ENCODE results near the gene NSD2.
A peak's percentile ranks its signal among the peaks of the same experiment; 100 is the strongest.

NSD2 gene

DNA sequence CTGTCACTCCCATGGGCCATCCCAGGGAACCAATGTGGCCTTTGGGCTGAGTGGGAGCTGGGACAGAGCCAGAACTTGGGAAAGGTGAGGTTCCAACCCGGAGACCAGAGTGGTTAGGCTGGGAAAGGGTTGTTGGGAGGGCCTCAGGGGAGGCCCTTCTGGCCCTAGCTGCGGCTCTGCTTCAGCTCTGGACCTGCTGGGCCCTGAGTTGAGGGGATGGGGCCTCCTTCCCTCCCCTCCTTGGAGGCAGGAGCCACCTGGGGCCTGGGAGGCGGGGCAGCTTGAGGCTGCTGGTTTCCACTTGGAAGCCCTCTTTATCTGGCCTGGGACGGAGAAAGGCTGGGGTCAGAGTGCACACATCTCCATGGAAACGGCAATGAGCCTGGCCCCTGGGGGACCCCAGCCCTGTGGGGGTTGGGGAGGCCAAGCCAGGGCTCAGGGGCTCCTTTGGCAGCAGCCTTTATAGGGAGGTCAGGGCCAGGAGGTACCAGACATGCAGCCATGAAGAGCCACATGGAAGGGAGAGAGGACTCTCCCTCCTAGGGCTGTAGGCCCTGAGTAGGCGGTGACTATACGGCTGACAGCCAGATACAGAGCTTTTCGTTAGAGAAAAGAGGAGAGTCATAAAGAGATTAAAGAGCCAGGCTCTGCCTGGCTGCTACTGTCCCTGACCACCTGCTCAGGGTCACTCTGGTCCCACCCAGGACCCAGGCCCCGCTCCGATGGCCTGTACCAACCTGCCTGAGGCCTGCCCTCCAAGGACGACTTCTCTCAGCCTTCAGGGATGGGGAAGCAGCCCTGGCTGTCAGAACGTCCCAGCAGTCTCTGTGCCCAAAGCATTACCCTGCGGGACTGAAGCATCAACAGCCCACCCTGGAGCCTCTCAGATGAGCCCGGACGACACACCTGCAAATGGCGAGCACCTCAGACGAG lies 6.9 kb upstream of the NSD2 start:
- no peak for DNase-seq

DNA sequence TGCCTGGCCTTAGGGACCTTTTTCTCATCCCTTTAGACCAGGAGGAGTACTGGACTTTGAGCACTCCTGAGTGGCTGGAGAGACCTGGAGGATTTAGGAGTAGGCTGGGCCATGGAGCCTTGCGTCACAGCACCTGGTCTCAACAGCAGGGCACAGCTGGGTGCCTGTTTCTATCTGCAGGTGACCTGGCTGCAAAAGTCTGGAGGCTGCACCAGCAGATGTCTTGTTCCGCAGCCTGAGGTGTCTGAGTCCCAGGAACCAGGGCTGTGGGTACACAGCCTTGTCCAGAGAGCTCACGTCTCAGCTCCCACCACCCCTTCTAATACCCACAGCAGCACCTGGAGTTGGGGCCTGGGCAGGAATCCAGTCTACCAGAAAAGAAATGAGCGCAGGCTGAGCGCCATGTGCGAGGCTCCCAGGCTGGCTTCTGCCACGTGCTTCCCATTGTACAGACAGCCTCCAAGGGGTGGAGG lies 5.0 kb upstream of the NSD2 start:
- no peak for DNase-seq

DNA sequence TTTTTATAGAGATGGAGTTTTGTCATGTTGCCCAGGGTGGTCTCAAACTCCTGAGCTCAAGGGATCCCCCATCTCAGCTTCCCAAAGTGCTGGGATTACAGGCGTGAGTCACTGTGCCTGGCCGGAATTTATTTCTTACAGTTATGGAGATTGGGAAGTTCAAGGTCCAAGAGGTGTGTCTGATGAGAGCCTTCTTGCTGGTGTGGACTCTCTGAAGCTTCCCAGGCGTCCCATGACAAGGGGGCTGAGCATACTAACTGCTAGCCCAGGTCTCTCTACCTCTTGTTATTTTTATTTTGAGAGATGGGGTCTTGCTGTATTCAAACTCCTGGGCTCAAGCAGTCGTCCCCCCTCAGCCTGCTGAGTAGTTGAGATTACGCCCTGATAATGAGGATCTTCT lies 2.9 kb upstream of the NSD2 start:
- DNase-seq: no peak

DNA sequence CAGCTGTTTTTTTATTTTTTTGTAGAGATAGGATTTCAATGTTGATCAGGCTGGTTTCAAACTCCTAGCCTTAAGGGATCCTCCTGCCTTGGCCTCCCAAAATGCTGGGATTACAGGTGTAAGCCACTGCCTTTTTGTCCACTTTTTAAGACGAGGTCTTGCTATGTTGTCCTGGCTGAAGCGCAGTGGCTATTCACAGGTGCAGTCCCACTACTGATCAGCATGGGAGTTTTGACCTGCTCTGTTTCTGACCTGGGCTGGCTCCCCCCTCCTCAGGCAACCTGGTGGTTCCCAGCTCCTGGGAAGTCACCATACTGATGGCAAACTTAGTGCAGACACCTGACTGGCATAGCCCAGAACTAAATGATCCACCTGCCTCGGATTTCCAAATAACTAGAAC lies 2.3 kb upstream of the NSD2 start:
- no peak for DNase-seq

DNA sequence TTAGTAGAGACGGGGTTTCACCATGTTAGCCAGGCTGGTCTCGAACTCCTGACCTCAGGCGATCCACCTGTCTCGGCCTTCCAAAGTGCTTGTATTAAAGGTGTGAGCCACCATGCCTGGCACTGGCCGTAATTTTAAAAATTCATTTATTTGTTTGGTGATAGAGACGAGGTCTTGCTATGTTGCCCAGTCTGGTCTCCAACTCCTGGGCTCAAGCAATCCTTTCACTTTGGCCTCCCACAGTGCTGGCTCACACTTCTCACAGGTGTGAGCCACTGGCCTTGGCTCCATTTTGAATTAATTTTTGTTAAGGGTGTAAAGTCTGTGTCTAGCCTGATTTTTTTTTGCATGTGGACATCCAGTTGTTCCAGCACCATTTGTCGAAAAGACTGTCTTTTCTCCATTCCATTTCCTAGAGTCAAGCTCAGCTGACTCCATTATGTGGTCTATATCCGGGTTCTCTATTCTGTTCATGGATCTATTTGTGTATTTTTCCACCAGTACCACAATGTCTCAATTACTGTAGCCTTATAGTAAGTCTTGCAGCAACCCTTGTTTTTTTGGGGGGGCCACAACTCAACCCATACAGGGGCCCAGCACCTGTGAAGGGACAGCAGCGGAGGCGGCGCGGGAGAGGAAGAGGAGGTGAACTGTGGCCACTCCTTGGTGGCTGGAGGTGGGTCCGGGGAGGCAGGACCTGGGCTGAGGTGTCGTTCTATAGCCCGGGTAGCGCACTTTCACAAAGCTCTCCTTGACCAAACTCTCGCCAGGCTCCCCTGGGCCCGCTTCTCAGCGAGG lies 1.5 kb upstream of the NSD2 start:
- no peak for DNase-seq

DNA sequence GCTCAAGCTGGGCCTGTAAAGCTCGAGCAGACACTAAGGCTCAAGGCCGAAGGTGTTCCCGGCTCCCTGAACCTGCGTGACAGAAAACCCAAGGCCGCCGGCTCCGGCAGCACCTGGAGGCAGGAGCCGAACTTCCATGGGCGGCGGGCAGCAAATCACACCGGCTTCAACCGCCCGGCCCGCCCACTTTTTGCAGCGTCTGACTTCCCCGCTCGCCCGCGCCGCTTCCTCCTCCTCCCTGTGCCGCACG lies 940 bp upstream of the NSD2 start:
- peak; percentile 89 for DNase-seq

DNA sequence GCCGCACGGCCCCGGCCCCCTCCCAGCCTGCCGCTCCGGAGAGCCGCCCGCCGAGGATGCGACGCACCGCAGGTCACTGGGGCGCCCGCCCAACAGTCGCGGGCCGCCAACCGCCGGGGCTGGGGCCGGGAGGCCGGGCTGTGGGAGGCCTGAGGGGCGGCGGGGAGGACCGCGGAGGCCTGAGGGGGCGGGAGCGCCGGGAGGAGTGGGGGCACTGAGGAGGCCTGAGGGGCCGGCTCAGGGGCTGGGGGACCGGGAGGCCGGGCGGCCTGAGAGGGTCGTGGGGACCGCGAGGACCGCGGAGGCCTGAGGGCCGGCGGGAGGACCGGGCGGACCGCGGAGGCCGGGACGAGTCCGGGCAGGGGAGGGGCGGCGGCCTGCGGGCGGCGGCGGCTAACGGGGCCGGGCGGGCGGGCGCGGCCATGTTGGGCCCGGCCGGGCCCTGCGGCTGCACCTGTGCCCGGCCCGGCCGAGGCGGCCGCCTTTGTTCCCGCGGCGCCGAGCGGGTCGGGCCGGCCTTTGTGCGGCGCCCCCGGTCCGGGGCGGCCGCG lies 353 bp downstream of the NSD2 start:
- peak; percentile 68 for DNase-seq

DNA sequence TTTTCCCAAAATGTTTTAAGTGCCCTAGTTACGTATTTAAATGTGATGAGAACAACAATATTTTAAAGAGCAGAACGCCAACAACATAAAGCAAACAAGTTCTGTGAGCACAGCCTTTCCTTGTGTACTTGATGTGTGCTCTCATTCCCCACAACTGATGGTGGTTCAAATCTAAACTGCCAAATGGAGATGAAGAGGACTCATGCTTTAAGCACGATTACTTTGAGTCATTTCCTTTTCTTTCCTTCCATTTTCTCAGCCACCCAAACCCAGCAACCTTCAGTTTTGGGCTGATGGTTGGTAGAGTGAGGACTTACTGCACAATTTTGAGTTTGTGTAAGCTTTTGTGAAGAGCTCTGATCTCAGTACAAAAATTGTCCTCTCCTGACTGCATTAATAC lies 1.7 kb downstream of the NSD2 start:
- DNase-seq: no peak

DNA sequence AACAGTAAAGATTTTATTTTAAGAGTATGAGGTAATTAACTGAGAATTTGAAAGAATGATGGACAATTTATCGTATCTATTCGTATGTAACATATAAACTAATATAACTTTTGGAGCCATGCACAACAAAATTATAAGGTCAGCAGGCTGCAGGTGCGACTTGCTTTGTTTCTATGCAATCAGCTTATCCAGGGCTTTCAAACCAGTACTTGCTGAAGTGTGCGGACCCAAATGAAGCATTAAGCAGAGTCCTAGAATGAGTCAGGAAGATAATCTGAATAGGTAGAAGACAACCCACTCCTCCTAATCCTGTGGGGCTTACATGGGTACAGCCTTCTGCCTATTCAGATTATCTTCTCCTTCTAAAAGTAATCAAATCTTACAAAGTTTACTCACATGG lies 2.1 kb downstream of the NSD2 start:
- DNase-seq: no peak

DNA sequence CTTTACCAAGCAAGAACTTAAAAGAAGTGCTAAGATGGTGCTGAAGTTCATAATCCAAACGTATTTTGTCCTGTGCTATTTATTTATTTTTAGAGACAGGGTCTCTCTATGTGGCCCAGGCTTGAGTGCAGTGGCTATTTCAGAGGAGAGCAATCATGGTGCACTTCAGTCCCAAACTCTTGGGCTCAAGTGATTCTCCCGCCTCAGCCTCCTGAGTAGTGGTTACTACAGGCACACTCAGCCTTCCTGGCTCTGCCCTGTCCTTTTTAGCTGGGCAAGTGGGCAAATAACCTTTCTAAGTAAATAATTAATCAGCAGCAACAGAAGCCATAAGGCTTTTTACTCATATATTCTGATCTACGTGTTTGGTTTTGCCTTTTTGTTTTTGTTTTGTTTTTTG lies 2.6 kb downstream of the NSD2 start:
- no peak for DNase-seq

DNA sequence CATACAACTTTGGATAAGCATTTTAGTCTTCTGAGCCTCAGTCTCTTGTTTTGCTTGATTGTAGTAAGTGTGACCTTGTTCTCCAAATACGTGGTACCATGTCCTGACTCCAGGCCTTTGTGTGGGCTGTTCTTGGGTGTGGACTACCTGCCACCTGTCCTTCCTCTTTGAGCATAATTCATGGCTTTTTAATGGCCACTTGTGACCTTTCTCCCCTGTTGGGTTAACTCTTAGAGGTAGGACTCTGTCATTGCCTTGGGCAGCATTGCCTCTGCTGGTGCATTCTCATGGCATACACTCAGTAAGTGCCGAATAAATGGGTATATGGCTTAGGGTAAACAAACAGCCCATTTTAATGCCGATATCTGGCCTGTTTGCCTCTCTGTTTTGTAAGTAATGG lies 3.0 kb downstream of the NSD2 start:
- DNase-seq: no peak

DNA sequence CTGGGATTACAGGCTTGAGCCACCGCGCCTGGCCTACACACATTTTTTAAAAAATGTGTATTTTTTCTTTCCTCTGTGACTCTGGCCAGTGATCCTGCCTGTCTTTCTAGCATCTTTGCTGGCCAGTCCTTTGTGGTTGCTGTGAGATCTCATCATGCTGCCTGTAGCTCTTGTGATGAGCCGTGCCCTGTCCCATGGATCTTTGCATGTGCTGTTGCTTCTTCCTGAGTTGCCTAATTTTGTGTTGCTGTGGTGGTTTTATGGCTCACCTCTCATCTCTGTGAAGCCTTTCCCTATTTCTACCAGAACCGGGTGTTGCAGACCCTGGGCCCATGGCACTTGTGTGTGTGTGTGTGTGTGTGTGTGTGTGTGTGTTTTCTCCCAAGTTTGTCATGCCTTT lies 8.3 kb downstream of the NSD2 start:
- no peak for DNase-seq

DNA sequence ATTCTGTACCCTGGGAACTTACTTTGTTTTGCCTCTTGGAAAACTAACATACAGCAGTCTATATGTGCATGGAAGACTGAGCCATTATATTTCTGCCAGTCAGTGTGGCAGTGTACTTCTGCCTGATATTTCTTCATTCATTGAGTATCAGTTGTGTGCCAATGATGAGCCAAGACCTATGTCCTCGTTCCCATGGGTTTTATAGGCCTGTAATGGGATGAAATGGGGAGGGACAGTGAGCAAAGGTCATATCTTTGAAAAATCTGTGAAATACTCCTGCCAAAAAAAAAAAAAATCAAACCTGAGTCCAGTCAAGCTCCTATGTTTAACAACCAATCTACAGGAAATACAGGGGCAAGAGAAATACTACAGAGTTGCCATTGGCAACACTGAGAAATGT lies 9.1 kb downstream of the NSD2 start:
- no peak for DNase-seq

DNA sequence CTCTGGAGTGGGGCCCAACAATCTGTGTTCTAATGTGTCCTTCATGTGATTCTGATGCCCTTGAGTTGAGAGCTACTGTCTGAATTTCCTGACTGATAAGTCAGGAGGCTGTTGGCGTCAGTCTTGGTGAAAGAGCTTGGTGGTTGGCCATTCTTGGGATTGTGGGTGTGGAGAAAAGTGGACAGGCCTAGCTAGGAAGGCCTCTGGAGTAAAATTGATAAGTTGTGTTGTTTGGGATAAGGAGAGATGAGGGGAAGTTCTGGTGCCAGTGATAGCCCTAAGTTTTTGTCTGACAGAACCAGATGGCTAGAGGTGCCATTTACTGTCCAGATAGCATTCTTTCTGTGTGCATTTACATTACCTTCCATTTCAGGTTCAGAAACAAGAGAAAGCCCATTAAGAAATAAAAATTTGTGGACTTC lies 11.7 kb downstream of the NSD2 start:
- no peak for DNase-seq

DNA sequence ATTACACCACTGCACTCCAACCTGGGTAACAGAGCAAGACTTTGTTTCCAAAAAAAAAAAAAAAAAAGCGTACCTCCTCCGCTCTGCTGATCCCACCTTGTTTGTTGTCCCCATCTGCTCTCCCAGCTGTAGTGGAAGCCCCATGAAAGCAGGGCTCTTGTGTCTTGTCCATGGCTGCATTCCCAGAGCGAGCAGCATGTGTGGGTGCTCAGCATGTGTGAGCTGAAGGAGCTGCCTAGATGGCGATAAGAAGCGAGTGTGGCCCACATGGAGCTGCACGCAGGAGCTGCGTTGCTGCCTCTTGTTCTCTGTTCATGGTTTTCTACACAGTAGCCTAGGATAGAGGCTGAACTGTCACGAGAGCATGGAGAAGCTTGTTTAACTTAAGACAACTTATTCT lies 12.4 kb downstream of the NSD2 start:
- DNase-seq: no peak

DNA sequence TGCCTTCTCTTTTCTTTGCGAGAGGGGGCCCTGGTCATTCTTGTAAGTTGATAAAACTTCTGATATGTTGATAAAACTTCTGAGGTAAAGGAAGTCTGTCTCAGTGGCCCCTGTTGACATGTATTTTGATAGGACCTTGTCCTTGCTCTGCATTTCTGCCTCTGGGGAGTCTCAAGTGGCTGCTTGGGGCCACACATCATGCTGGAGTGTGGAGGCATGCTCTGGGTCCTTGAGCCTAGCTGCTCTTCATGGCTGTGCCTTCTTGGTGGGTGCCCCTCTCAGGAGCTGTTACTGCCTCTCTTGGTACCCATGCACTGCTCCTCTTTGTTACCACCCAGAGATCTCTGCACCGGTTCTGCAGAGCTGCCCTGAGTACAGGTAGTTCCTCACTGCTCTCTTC lies 14.2 kb downstream of the NSD2 start:
- no peak for DNase-seq

DNA sequence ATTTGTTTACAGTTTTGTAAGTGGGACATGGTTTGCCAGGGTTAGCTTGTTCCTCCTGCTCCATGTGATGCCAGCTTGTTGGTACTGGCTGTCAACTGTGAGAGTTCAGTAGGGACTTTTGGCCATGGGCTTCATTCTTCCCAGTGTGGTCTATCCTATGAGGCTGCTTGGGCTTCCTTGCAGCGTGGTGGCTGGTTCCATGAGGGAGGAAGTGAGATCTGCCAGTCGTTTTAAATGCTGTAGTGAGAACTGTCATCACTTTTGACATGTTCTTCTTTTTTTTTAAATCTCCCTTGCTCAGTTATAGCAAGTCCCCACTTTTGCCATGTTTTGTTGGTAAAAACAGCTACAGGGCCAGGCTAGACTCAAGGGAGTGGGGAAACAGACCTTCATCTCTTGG lies 15.9 kb downstream of the NSD2 start:
- DNase-seq: no peak

DNA sequence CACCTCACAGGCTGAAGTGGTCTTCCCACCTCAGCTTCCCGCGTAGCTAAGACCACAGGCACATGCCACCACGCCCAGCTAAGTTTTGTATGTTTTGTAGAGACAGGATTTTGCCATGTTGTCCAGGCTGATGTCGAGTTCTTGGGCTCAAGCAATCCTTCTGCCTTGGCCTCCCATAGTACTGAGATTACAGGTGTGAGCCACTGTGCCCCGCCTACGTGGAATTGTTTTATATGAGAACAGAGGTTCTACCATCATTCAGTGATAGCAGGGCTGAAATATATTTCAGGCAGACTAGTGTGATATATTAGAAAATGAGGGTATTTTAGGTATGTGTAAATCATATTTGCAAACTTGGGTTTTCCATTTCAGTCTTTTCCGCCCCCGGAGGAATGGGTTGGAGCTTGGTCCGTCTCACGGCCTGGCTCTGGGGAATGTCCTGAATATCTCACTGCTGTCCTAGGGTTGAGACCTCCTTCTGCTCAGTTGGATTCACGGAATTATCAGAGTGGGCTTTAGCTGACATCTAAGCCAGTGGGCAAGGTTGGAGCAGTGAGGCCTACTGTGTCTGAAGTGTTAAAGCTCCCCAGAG lies 19.9 kb downstream of the NSD2 start:
- DNase-seq: no peak

DNA sequence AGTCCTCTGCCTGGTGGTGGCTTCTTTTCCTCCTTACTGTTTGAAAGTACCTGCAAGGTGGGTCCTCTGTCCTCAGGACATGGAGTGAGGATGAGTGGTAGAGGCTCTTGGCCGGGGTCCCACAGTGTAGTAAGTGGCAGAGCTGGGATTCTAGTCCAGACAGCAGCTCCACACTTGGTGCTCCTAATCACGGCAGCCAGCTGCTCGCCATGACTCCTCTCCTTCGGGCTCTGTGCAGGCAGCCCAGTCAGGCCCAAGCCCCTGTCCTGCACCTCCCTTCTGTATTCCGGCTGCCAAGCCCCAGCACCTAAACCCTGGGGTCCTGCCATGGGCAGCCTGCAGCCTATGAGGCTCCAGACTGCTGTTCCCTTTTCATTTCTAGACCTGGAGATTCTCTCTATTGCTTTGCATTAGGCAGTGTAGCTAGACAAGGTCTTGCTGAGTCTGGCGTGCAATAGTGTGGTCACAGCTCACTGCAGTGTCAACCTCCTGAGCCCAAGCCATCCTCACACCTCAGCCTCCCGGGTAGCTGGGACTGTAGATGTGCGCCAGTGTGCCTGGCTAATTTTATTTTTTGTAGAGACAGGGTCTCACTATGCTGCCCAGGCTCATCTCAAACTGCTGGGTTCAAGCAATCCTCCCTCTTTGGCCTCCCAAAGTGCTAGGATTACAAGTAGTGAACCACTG lies 24.9 kb downstream of the NSD2 start:
- no peak for DNase-seq

DNA sequence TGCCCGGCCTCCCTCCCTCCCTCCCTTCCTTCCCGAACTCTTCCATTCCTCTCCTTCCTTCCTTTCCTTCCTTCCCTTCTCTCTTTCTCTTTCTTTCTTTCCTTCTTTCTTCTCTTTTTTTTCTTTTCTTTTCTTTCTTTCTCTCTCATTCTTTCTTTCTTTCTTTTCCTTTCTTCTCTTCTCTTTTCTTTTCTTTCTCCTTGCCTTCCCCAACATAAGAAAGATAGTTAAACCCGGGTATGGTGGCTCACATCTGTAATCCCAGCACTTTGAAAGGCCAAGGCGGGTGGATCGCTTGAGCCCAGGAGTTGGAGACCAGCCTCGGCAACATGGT lies 25.4 kb downstream of the NSD2 start:
- no peak for DNase-seq

DNA sequence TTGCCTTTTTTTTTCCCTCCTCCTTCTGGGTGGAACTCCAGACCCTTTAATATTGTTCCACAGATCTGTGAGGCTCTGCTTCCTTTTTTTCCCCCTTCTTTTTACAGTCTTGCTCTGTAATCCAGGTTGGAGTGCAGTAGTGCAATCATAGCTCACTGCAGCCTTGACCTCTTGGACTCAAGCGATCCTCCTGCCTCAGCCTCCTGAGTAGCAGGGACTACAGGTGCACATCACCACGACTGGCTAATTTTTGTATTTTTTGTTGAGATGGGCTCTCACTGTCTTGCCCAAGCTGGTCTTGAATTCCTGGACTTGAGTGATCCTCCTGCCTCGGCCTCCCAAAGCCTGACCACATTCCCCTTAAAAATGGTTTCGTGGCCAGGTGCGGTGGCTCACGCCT lies 26.8 kb downstream of the NSD2 start:
- no peak for DNase-seq

DNA sequence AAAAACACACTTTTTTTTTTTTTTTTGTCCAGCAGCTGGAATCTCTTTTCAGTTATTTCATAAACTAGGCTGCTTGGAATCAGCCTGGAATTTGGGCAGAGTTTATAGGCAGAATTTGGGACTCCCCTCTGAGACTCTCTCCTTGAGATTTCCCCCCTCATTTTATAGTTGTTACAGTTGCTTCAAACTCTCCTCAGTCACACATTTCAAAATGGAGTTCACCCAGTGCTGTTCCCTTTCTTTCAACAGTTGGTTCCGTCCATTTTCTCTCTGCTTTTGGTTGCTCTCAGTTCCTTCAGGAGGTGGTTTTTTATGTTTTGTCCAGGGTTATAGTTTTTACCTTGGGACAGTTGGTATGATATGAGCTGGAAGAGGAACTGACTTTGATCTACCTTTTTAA lies 27.5 kb downstream of the NSD2 start:
- no peak for DNase-seq

Measured in left hindlimb (tissue), 1 donor.